ENCODE results near the gene TMEM19. TPM values are rescaled to one million over a fixed set of nuclear protein-coding genes. Genes with fewer than 3 reads are reported as not detected.

TMEM19 gene
- total RNA-seq, 1 experiment from 2014 or later: 18.9 TPM

DNA sequence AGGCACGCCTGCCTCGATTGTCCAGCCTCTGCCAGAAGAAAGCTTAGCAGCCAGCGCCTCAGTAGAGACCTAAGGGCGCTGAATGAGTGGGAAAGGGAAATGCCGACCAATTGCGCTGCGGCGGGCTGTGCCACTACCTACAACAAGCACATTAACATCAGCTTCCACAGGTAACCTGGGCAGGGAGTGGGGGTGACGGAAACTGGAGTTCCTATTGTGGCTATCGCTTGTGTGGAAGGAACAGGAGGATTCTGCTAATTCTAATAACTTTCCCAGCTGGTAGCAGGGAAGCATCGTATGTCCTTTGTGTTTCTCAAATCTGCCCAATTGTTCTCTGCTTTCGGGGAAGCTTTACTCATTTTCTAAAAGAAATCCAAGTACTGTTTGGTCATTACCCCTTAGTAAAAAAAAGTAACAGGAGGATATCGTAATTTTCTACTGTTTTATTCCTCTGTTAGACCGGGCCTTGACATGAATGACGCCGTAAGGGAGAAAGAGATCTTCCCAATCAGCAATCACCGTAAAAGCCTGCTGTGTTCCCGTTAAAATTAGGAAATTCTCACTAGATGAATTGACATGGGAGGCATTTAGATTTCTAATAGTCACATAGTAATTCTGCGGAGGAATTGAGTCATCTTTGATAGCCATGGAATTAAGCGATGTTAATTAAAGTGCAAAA, 21.3 kb upstream of the TMEM19 start:
- H3K9me2 ChIP-seq (ENCODE audit: insufficient read depth): peaks cover 3% of the 10 kb centered on the region; the same call in 1 of the 2 replicates
- ATAC-seq (no peak; the same call in 1 of the 2 replicates), DNase-seq (ENCODE audit: low read depth, low spot score) (no peak)
- peak overlapping the region; percentile 75 for H3K4me2 ChIP-seq (ENCODE audit: low read length)
- H3K4me3 ChIP-seq (replicated peaks in 1 of 2; ENCODE audit: low read depth in 1 of 2, low read length in 2 of 2): peak overlapping the region; percentile 81 to 97
- H3K9ac ChIP-seq (ENCODE audit: low read length): peak overlapping the region; percentile 87
- peak overlapping the region; percentile 80 for H3K27ac ChIP-seq (ENCODE audit: low read depth, low read length)
- H2AFZ ChIP-seq (ENCODE audit: low read depth, low read length, poor library complexity, severe bottlenecking): no peak overlapping the region
- RAD21 ChIA-PET (ENCODE audit: low non-redundant PET in 1 of 2, low total read pairs in 2 of 2, uncharacterized antibody in 2 of 2, unreplicated experiment in 2 of 2): interaction anchor here (0.9 to 1.7 kb wide), 3 partner anchors 21 to 83 kb away, joined by 3 to 6 read pairs (median 6); no protein-coding TSS in a partner anchor
- no peaks in the 10 kb centered on the region for H3K9me3 ChIP-seq (ENCODE audit: control insufficient read depth in 1 of 2, insufficient read depth in 1 of 2, low read depth in 1 of 2, low read length in 2 of 2)
- peaks cover 3 to 7% of the 10 kb centered on the region in 2 experiments for H3K36me3 ChIP-seq (ENCODE audit: control insufficient read depth in 1 of 2, insufficient read depth in 2 of 2, low read length in 2 of 2)
- CTCF ChIA-PET: interaction anchor here (1.3 to 2.2 kb wide), 5 partner anchors 13 to 115 kb away, joined by 4 to 11 read pairs (median 5); partner anchors contain the start of gene TMEM19
- peaks cover 11% of the 10 kb centered on the region; the same call in 1 of the 2 replicates for H4K20me1 ChIP-seq (ENCODE audit: insufficient read depth)
- intact Hi-C loops (cut with micrococcal nuclease): loop anchor here (1.0 kb wide), 1 partner anchor 83 kb away; no protein-coding TSS in a partner anchor
- TSS peak; percentile 80 for BruUV-seq (replicated peaks)
- POLR2A ChIA-PET: interaction anchor here (0.7 to 2.5 kb wide), 8 partner anchors 11 to 83 kb away, joined by 3 to 19 read pairs (median 4); partner anchors contain the start of gene TMEM19
- H3K79me2 ChIP-seq (ENCODE audit: insufficient read depth, low read length): peaks cover 63% of the 10 kb centered on the region
- peaks cover 11 to 18% of the 10 kb centered on the region in 2 experiments for H3K4me1 ChIP-seq (ENCODE audit: control insufficient read depth in 1 of 2, insufficient read depth in 2 of 2, low read length in 2 of 2)
- TF ChIP-seq POLR2AphosphoS5 (IDR thresholded peaks at IDR 0.05; ENCODE audit: low read depth, low read length): no peak
- TF ChIP-seq, protein P1, sequence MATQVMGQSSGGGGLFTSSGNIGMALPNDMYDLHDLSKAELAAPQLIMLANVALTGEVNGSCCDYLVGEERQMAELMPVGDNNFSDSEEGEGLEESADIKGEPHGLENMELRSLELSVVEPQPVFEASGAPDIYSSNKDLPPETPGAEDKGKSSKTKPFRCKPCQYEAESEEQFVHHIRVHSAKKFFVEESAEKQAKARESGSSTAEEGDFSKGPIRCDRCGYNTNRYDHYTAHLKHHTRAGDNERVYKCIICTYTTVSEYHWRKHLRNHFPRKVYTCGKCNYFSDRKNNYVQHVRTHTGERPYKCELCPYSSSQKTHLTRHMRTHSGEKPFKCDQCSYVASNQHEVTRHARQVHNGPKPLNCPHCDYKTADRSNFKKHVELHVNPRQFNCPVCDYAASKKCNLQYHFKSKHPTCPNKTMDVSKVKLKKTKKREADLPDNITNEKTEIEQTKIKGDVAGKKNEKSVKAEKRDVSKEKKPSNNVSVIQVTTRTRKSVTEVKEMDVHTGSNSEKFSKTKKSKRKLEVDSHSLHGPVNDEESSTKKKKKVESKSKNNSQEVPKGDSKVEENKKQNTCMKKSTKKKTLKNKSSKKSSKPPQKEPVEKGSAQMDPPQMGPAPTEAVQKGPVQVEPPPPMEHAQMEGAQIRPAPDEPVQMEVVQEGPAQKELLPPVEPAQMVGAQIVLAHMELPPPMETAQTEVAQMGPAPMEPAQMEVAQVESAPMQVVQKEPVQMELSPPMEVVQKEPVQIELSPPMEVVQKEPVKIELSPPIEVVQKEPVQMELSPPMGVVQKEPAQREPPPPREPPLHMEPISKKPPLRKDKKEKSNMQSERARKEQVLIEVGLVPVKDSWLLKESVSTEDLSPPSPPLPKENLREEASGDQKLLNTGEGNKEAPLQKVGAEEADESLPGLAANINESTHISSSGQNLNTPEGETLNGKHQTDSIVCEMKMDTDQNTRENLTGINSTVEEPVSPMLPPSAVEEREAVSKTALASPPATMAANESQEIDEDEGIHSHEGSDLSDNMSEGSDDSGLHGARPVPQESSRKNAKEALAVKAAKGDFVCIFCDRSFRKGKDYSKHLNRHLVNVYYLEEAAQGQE (IDR thresholded peaks at IDR 0.05; ENCODE audit: low read depth): no peak
- 0 out of 2 replicates have a peak, but pooled peaks have one; percentile 4 for TF ChIP-seq SP1 (IDR thresholded peaks at IDR 0.05; ENCODE audit: low read depth)
- H3K27me3 ChIP-seq (ENCODE audit: insufficient read depth, low read length): no peaks in the 10 kb centered on the region
